GM19193 (cell line): ENCODE results near the gene CEP350.

ENCODE experiments used
- POLR2A ChIP-seq: IDR thresholded peaks from 4 replicates; pipeline ENCODE4 v1.6.1; 2011; ENCODE audit not compliant: insufficient read depth, insufficient read length; ENCODE audit errors: extremely low read depth

The CEP350 gene

DNA sequence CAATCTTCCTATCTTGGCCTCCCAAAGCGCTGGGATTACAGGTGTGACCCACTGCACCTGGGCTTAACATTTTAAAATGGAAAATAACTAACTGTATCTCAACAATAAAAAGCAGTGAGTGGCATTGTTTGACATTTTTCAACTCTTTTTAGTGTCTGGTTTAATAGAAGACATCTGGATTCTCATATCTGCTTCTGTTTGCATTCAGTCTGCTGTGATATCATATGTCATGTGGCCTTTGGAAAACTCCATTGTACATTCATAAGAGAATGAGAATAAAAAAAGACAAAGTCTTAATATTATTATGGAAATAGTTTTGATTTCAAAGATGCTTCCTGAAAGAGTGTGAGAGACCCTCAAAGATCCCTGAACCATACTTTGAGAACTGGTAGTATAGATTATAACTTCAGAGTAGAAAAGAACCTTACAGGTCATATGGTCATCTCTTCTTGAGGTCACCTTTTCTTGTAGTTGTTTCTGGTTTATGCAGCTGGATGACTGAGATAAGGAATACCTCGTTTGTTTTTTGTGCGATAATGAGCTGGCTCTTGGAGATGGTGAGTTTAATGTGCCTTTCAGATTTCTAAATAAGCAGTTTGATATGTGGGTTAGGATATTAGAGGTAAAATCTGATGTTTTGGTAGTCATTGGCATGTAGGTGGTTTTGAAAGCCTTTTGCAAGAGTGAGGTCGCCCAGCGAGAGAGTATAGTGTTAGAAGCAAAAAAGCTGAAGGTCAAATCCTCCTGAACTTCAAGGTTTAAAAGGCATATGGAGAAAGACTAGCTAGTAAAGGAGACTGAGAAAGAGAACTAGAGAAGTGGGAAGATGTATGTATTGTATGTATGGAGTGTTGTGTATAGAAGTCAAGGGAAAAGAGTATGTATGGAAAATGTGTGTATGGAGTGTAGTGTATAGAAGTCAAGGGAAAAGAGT, 17.2 kb downstream of the CEP350 start:
- no peak for TF ChIP-seq POLR2A

DNA sequence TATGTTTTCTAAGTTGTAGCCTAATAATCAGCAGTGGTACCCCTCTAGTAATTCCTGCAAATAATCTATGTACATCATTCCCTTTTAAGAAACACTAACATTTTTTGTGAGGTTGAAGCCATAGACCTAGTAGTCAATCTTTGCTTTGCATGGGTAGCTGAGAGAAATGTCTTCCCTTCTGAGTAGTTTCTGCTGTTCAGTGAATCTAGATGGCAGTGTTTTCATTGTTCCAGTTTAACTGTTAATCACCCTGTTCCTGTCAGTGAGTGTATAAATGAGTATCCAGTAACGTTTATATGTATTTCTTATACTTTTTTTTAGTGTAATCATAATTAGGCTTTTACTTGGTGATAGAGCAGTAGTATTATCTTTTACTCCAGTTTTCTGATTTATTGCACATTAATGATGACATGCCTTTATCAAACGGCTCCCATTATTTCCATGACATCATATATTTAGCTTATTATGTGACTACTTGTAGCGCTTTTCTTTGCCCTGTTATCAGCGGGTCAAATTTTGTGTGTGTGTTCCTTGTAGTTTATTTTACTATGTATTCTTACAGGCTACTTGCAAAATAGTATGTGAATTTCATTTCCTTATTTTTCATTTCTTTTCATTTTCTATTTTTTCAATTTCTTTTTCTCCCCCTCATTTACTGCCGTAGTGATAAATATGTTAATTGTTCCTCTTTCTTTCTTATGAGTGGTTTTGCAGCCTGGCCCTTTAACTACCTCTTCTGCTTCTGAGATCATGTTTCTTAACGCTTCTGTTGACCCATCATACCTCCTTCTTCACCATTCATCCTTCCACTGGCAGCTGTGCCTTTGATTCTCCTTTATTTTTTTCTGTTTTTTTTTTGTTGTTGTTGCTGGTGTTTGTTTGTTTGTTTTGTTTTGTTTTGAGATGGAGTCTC, 18.8 kb downstream of the CEP350 start:
- TF ChIP-seq POLR2A, result no peak

GRCh38 chr1:179976970-179977651, 22.5 kb downstream of the CEP350 start:
- no peak for TF ChIP-seq POLR2A

GRCh38 chr1:179978199-179979079, 23.8 kb downstream of the CEP350 start:
- TF ChIP-seq POLR2A, result no peak

GRCh38 chr1:179984101-179984500, 29.5 kb downstream of the CEP350 start:
- no peak for TF ChIP-seq POLR2A

DNA sequence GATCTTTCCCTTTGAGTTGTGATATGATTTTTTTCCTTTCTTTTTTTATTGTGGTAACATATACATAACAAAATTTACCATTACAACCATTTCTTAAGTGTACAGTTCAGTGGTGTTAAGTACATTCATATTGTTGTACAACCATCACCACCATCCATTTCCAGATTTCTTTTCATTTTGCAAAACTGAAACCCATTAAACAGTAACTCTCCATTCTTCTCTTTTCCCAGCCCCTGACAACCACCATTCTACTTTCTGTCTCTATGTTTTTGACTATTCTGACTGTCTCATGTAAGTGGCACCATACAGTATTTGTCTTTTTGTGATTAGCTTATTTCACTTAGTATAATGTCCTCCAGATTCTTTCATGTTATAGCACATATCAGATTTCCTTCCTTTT, 30.3 kb downstream of the CEP350 start:
- TF ChIP-seq POLR2A, result no peak

GRCh38 chr1:179990847-179991246, 36.2 kb downstream of the CEP350 start:
- TF ChIP-seq POLR2A, result no peak

GRCh38 chr1:179995576-179995975, 41.0 kb downstream of the CEP350 start:
- no peak for TF ChIP-seq POLR2A

GRCh38 chr1:179996099-179996498, 41.5 kb downstream of the CEP350 start:
- TF ChIP-seq POLR2A, result no peak

GRCh38 chr1:180000575-180000974, 46.0 kb downstream of the CEP350 start:
- TF ChIP-seq POLR2A, result no peak

- no peak for TF ChIP-seq POLR2A
Measured at GRCh38 chr1:180002437-180002836, 47.8 kb downstream of the CEP350 start.

DNA sequence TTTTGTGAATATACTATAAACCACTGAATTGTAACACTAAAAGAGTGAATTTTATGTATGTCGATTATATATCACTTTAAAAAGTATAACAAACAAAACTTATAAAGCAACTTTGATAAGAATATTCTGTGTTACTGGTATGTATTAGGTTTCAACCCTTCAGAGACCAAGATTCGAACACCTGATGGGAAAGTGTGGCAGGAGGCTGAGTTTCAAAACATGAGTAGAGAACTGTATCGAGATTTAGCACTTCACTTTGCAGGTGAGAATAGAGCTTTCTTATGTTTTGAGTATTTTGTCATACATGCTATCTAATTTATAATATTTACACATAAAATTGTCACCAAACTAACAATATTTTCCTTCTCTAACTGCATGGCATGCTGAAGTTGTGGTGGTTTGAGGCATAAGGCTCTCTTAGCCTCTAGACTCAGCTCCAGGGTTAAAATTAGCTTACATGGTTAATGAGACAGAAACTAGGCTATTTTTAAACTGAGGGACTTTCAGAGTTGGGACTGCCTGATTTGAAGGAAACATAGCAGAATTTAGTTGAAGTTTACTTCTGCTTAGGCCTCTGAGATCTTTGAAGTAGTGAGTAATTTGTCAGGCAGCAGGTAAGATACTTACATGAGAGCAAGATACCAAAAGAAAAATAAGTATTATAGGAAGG, 48.6 kb downstream of the CEP350 start:
- no peak for TF ChIP-seq POLR2A

GRCh38 chr1:180020017-180020416, 65.4 kb downstream of the CEP350 start:
- no peak for TF ChIP-seq POLR2A
